ENCODE results near the gene THADA.
"Not testable (repeated sequence)": the region's sequence is repeated elsewhere in the genome, so short reads cannot be mapped to it uniquely, and the experiment has no call there.

Gene THADA

DNA sequence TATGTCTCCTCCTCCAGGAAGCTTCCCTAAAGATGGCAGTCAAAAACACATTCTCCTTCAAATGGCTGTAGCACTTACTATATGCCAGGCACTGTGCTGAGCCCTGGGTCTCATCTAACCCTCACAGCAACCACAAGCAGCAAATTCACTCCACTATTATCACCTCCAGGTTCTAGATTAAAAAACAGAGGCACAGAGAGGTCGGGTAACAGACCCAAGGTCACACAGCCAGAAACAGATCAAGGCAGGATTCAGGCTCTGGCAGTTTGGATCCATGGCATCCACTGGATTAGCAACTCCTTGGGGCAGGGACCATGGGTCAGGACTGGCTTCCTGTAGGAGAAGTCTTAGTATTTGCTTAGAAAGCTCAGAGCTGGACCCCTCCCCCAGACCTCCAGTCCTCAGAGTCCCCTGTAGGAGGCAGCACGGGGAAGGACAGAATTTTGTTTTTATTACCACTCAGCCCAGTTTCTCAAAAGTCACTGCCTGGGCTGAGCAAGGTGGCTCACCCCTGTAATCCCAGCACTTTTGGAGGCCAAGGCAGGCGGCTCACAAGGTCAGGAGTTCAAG is 403.8 kb downstream of the THADA start:
- CTCF ChIA-PET = interaction anchor here (0.9 to 2.5 kb wide), 11 partner anchors 9 to 37 kb away, joined by 3 to 13 read pairs (median 5); no protein-coding TSS in a partner anchor

DNA sequence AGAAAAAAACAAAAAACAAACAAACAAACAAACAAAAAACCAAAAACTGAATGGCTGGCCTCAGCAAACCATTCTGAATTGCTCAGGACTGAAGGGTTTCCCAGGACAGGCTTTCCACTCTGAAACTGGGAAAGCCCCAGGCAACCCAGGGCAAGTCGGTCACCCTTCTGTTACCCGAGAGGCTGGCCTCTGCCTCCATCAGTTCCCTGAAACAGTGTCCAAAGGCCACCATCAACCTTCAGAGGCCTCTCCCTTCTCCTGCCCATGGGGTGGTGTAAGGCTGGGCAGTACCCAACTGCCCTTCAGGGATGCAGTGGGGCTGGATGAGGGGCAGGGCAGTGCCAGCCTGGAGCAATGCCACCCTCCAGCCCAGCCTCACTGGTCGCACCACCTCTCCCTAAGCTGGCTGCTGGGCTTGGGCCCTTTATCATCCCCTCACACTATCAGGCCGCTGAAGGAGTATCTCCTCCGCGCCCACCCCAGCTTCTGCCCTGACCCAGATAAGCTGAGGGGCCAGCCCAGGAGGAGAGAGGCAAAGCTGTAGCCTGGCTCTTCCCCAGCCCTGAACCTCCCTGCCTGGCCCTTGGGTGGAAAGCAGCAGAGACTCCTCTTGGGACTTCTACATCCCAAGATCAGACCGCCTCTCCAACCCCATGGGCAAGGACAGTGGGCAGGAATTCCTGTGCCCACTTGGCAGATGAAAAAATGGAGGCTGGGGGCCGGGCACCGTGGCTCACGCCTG is 405.4 kb downstream of the THADA start:
- DNase-seq (ENCODE audit: extremely low spot score) = no peak
- ChIA-PET POLR2A (no interaction called here), CTCF (interaction anchor here (2.1 kb wide), 1 partner anchor 10 kb away, joined by 7 read pairs; no protein-coding TSS in a partner anchor)
- TF ChIP-seq, protein P1, sequence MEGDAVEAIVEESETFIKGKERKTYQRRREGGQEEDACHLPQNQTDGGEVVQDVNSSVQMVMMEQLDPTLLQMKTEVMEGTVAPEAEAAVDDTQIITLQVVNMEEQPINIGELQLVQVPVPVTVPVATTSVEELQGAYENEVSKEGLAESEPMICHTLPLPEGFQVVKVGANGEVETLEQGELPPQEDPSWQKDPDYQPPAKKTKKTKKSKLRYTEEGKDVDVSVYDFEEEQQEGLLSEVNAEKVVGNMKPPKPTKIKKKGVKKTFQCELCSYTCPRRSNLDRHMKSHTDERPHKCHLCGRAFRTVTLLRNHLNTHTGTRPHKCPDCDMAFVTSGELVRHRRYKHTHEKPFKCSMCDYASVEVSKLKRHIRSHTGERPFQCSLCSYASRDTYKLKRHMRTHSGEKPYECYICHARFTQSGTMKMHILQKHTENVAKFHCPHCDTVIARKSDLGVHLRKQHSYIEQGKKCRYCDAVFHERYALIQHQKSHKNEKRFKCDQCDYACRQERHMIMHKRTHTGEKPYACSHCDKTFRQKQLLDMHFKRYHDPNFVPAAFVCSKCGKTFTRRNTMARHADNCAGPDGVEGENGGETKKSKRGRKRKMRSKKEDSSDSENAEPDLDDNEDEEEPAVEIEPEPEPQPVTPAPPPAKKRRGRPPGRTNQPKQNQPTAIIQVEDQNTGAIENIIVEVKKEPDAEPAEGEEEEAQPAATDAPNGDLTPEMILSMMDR (IDR thresholded peaks at IDR 0.05; ENCODE audit: control extremely low read depth, extremely low read depth, low read depth, missing control alignments) = no peak

More for the DNA sequence above, 403.8 kb downstream of the THADA start:
- DNase-seq (ENCODE audit: extremely low spot score) = no peak
- POLR2A ChIA-PET = interaction anchor here (0.5 to 0.9 kb wide), 2 partner anchors 35 to 268 kb away, joined by 3 to 5 read pairs; partner anchors contain the start of gene ZFP36L2
- TF ChIP-seq, protein P1 (IDR thresholded peaks at IDR 0.05; ENCODE audit: control extremely low read depth, extremely low read depth, low read depth, missing control alignments) = no peak

DNA sequence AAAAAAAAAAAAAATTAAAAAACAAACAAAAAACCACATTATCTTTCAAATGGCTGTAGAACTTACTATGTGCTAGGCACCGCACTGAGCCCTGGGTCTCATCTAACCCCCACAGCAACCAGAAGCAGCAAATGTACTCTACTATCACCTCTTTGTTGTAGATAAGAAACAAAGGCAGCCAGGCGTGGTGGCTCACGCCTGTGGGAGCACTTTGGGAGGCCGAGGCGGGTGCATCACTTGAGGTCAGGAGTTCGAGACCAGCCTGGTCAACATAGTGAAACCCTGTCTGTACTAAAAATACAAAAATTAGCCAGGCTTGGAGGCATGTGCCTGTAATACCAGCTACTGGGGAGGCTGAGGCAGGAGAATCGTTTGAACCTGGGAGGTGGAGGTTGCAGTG is 406.0 kb downstream of the THADA start:
- CTCF ChIA-PET = interaction anchor here (2.1 to 3.1 kb wide), 3 partner anchors 10 to 38 kb away, joined by 6 to 15 read pairs (median 7); no protein-coding TSS in a partner anchor
- POLR2A ChIA-PET; DNase-seq (ENCODE audit: extremely low spot score): not testable (repeated sequence)

DNA sequence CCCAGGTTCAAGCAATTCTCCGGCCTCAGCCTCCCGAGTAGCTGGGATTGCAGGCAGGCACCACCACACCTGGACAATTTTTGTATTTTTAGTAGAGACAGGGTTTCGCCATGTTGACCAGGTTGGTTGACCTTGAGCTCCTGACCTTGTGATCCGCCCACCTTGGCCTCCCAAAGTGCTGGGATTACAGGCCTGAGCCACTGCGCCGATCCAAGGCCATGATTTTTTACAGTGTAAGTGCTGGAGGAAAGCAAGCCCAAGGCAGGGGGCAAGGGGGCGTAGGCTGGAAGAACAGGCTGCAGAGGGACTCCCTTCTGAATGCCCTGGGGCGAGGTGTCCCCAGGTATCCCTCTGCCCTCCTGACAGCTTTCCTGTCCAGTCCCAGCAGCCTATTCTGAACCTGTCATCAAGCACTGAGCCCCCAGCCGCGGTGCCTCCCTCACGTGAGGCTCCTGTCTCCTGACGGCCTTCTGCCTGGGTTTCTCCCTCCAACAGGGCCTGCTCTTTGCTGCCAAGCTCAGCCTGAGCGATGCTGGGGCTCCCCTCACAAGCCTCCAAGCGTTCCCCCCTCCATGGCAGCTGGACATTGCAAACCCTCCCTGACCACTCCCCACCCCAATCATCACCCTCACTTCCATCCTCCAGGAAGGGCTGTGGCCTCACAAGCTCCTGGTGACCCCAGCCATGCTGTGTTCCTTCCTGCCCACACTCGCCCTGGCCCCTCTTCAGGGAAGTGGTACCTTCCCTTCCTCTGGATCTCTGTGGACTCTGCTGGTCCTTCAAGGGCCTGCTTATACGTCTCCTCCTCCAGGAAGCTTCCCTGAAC is 407.1 kb downstream of the THADA start:
- no peak for DNase-seq (ENCODE audit: extremely low spot score)
- CTCF ChIA-PET = interaction anchor here (1.4 to 3.1 kb wide), 3 partner anchors 13 to 40 kb away, joined by 4 to 15 read pairs (median 6); no protein-coding TSS in a partner anchor
- TF ChIP-seq, protein P1 (IDR thresholded peaks at IDR 0.05; ENCODE audit: control extremely low read depth, extremely low read depth, low read depth, missing control alignments) = no peak
- POLR2A ChIA-PET = no interaction called here

DNA sequence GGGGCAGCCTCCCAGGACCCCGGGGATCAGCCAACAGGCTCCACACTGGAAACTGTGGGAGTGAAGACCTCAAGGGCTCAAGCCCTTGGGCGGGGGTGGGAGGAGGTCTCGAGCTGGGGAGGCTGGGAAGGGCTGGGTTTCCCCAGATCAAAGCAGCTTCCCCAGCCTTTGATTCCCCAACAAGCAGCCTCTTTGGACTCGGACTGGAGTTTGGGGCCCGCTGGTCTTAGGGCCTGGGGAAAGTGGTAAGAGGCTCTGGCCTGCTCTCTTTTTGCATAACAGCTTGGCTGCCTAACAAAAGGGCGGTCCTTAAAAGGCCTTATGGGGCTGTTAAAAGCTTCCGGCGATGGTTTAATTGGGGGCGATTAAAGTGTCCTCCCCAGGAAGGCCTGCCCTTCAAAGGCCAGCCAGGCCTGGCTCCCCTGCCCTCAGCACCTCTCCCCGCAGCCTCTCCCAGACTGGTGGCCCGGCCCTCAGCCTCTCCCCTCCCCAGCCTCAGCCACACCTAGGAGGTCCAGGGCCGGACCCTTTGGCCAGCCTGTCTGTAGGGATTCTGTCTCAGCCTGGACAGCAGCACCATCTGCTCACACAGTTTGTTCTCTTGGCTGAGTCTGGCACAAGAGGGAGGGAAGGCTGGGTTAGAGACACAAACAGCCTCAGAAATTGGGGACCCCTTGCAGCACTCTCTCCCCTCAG is 409.0 kb downstream of the THADA start:
- ChIA-PET CTCF (interaction anchor here (0.9 to 3.1 kb wide), 6 partner anchors 8 to 42 kb away, joined by 3 to 15 read pairs (median 3); no protein-coding TSS in a partner anchor), POLR2A (no interaction called here)
- no peak for DNase-seq (ENCODE audit: extremely low spot score)
- TF ChIP-seq, protein P1 (IDR thresholded peaks at IDR 0.05; ENCODE audit: control extremely low read depth, extremely low read depth, low read depth, missing control alignments) = no peak

DNA sequence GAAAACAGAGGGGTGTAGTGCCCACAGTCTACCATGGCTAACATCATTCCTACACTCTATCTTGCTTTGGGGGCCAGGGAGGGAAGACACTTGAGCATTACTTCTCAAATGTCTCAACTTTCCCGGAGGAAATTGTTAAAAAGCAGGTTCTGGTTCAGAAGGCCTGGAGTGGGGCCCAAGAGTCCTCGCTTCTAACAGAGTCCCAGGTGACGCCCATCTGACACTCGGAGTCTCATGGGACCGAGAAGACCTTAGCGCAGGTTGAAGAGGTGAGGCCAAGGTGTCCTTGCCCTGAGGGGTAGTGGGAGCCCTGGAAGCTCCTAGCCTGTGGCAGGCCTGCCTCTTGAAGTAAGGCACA is 409.5 kb downstream of the THADA start:
- ChIA-PET CTCF (interaction anchor here (0.9 to 1.3 kb wide), 4 partner anchors 9 to 42 kb away, joined by 3 to 4 read pairs (median 3); no protein-coding TSS in a partner anchor), POLR2A (no interaction called here)
- DNase-seq (ENCODE audit: extremely low spot score) = no peak
- TF ChIP-seq, protein P1 (IDR thresholded peaks at IDR 0.05; ENCODE audit: control extremely low read depth, extremely low read depth, low read depth, missing control alignments) = no peak
